ENCODE data around the gene ZNF511. TPM values are rescaled to one million over a fixed set of nuclear protein-coding genes. Genes with fewer than 3 reads are reported as not detected.

The ZNF511 gene
- total RNA-seq, 2 experiments from 2014 or later: 73.4 to 77.3 TPM

Other genes starting within 250 kb of the ZNF511 start
- gene ADGRA1, start 221.0 kb upstream of the ZNF511 start, total RNA-seq: not detected
- gene KNDC1, start 148.7 kb upstream of the ZNF511 start, total RNA-seq: not detected
- gene UTF1, start 78.7 kb upstream of the ZNF511 start, total RNA-seq: not detected
- not detected for gene VENTX, start 71.1 kb upstream of the ZNF511 start, total RNA-seq
- gene ADAM8, start 32.0 kb upstream of the ZNF511 start, total RNA-seq: 10 to 100 TPM; 34.7 to 41.1 TPM
- gene TUBGCP2, start within 50 bp of the ZNF511 start, total RNA-seq: 10 to 100 TPM; 53.3 to 57.8 TPM
- not detected for gene CALY, start 28.0 kb downstream of the ZNF511 start, total RNA-seq
- not detected for gene PRAP1, start 38.5 kb downstream of the ZNF511 start, total RNA-seq
- gene FUOM, start 49.1 kb downstream of the ZNF511 start, total RNA-seq: 10 to 100 TPM; 27.8 to 29.4 TPM
- 10 to 100 TPM; 58.1 to 62.2 TPM for gene ECHS1, start 64.4 kb downstream of the ZNF511 start, total RNA-seq
- 1 to 10 TPM; 4.6 to 4.7 TPM for gene PAOX, start 70.3 kb downstream of the ZNF511 start, total RNA-seq
- 10 to 100 TPM; 50.2 to 51.6 TPM for gene MTG1, start 85.2 kb downstream of the ZNF511 start, total RNA-seq
- not detected for gene SPRN, start 115.7 kb downstream of the ZNF511 start, total RNA-seq
- gene SCART1, start 145.0 kb downstream of the ZNF511 start, total RNA-seq: under 1 TPM; 0.28 to 0.45 TPM
- not detected for gene CYP2E1, start 218.4 kb downstream of the ZNF511 start, total RNA-seq